Natural killer cell (primary cell): ENCODE results near the gene ALDH3B1. TPM values are rescaled to one million over a fixed set of nuclear protein-coding genes. Genes with fewer than 3 reads are reported as not detected.

ENCODE experiments used
- ATAC-seq, 3 donors: fragments of 150-1000 bp in 2 of 3; fragments of 200-7000 bp in 1 of 3; cut with Tn5 transposase; 1 replicate in 1 of 3; 2 replicates in 2 of 3; pipeline ENCODE4 v1.10.0; 2021; ENCODE audit warnings: mild to moderate bottlenecking in 2 of 3, moderate library complexity in 2 of 3
- DNase-seq, 2 donors: peaks; one replicate each; pipeline versions ENCODE4 v3.0.0 to v3.0.0-alpha.2; 2013 to 2021; ENCODE audit warnings: mixed read lengths in 1 of 2
- H3K27ac ChIP-seq: one replicate; pipeline ENCODE4 v1.5.1; 2013; ENCODE audit warnings: mild to moderate bottlenecking, low read length
- H3K27me3 ChIP-seq: one replicate; pipeline ENCODE4 v1.6.1; 2013; ENCODE audit warnings: low read length; ENCODE audit not compliant: control insufficient read depth, insufficient read depth
- H3K36me3 ChIP-seq: one replicate; pipeline ENCODE4 v1.6.1; 2013; ENCODE audit warnings: low read length; ENCODE audit not compliant: control insufficient read depth, insufficient read depth
- H3K4me1 ChIP-seq: one replicate; pipeline ENCODE4 v1.6.1; 2013; ENCODE audit warnings: low read length; ENCODE audit not compliant: control insufficient read depth, insufficient read depth
- H3K4me3 ChIP-seq: one replicate; pipeline ENCODE4 v1.5.1; 2013; ENCODE audit warnings: low read length
- H3K9me3 ChIP-seq: one replicate; pipeline ENCODE4 v1.6.1; 2013; ENCODE audit warnings: low read length; ENCODE audit not compliant: control insufficient read depth, insufficient read depth
- H3K27ac Mint-ChIP-seq, 2 donors: one replicate each; pipeline ENCODE4 v1.8.0; 2022; ENCODE audit warnings: mild to moderate bottlenecking in 2 of 2, mixed read lengths in 2 of 2, moderate library complexity in 1 of 2
- H3K27me3 Mint-ChIP-seq, 2 donors: one replicate each; pipeline ENCODE4 v1.8.0; 2022; ENCODE audit warnings: low read depth in 2 of 2, mixed read lengths in 2 of 2
- H3K36me3 Mint-ChIP-seq: one replicate; pipeline ENCODE4 v1.8.0; 2022; ENCODE audit warnings: mixed read lengths
- H3K4me1 Mint-ChIP-seq, 2 donors: one replicate each; pipeline ENCODE4 v1.8.0; 2022; ENCODE audit warnings: mixed read lengths in 2 of 2
- H3K4me3 Mint-ChIP-seq: one replicate; pipeline ENCODE4 v1.8.0; 2022; ENCODE audit warnings: mild to moderate bottlenecking, moderate library complexity, mixed read lengths
- H3K9me3 Mint-ChIP-seq, 2 donors: one replicate each; pipeline ENCODE4 v1.8.0; 2022; ENCODE audit warnings: mixed read lengths in 2 of 2
- WGBS: methylation state at CpG from one replicate; pipeline ENCODE4 v1.1.7; 2013; ENCODE audit warnings: missing lambda C conversion rate; ENCODE audit not compliant: insufficient coverage; 5-methylcytosine and 5-hydroxymethylcytosine counted together
- intact Hi-C: fragments of 100-400 bp; cut with micrococcal nuclease; formaldehyde crosslinking; loops from one replicate; pipeline ENCODE4 v1.14.2; 2022
- total RNA-seq, 4 donors: library from RNA; stranded (reverse); fragments of 120-200 nt in 1 of 4; gene quantifications; one replicate each; pipeline versions ENCODE4 v1.2.3 to v1.2.4, GENCODE V29; 2013 to 2022
- TF ChIP-seq, protein P1 (sequence below): fragments of 200-600 bp; IDR thresholded peaks from one replicate; pipeline ENCODE4 v1.8.0; 2022; ENCODE audit warnings: antibody characterized with exemption

ALDH3B1 gene
- total RNA-seq, 3 donors from 2014 or later (not counting 1 experiment from before 2014, with no cell fraction given) = 2.4 to 9.0 (median 4.0) TPM

DNA sequence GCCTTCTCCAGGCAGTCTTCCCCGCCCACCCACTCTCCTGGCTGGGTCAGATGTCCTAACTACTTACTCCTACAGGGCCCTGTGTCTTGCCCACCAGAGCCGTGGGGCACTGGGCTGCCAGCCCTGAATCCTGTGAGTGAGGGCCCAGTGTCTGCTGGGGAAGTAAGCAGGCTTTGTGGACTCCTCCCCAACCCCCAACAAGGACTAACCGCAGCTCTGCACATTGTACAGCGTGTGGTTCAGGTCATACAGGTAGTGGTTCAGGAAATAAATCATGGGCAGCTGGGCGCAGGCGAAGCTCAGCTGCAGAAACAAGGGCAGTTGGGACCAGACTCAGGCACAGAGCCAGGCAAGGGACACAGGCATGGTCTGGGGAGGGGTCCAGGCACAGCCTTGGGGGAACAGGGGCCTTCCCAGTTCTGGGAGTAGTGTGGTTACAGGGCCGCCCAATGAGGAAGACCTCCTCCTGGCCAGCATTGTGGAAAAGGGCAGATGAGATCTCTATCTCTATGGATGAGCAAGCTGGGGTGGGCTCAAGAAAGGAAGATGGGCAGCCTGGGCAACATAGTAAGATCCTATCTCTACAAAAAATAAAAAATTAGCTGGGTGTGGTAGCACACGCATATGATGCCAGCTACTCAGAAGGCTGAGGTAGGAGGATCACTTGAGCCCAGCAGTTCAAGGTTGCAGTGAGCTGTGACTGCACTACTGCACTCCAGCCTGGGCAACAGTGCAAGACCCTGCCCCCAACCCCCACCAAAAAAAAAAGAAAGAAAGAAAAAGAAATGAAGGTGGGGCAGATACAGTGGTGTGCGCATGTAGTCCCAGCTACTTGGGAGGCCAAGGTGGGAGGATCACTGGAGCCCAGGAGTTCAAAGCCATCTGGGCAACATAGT lies 11.7 kb upstream of the ALDH3B1 start:
- TF ChIP-seq, protein P1, sequence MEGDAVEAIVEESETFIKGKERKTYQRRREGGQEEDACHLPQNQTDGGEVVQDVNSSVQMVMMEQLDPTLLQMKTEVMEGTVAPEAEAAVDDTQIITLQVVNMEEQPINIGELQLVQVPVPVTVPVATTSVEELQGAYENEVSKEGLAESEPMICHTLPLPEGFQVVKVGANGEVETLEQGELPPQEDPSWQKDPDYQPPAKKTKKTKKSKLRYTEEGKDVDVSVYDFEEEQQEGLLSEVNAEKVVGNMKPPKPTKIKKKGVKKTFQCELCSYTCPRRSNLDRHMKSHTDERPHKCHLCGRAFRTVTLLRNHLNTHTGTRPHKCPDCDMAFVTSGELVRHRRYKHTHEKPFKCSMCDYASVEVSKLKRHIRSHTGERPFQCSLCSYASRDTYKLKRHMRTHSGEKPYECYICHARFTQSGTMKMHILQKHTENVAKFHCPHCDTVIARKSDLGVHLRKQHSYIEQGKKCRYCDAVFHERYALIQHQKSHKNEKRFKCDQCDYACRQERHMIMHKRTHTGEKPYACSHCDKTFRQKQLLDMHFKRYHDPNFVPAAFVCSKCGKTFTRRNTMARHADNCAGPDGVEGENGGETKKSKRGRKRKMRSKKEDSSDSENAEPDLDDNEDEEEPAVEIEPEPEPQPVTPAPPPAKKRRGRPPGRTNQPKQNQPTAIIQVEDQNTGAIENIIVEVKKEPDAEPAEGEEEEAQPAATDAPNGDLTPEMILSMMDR = no peak
- H3K27ac Mint-ChIP-seq = peak overlapping the region in 1 of 2 donors; percentile 64
- intact Hi-C loops = no loop called here
- DNase-seq (peak in 1 of 2 donors; percentile 37), ATAC-seq (peak in 1 of 3 donors; percentile 31)
- H3K9me3 Mint-ChIP-seq = no peaks in the 10 kb centered on the region
- H3K4me1 ChIP-seq = peaks cover 68% of the 10 kb centered on the region
- no peaks in the 10 kb centered on the region for H3K9me3 ChIP-seq
- H3K27me3 ChIP-seq = no peaks in the 10 kb centered on the region
- peak overlapping the region; percentile 45 for H3K4me3 Mint-ChIP-seq
- H3K36me3 ChIP-seq = peaks cover 10% of the 10 kb centered on the region
- peaks cover 24 to 40% of the 10 kb centered on the region in 2 donors for H3K4me1 Mint-ChIP-seq
- no peak overlapping the region for H3K4me3 ChIP-seq
- 48% methylated on average over 9 of the region's 9 CpGs for WGBS
- no peaks in the 10 kb centered on the region for H3K27me3 Mint-ChIP-seq
- H3K27ac ChIP-seq = peak overlapping the region; percentile 8
- H3K36me3 Mint-ChIP-seq = no peaks in the 10 kb centered on the region

DNA sequence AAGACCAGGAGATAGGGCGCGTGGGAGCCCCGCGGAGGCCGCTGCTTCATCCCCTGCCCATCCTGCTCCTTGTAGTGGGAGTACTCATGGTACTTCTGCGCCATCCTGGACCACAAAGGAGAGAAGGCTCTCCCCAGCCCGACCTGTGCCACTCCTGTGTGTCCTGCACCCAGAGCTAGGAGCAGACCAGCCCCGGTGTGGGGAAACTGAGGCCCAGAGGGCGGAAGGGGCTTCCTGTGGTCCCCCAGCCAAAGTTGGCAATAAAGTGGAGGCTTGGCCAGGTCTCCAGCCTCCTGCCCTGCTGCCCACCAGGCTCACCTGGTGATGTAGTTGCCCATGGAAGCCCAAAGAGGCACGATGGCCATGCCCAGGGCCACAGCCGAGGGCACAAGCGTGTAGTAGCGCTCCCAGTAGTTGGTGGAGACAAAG lies 10.9 kb upstream of the ALDH3B1 start:
- Histone ChIP-seq H3K9me3 (no peaks in the 10 kb centered on the region), H3K4me3 (no peak overlapping the region), H3K27me3 (no peaks in the 10 kb centered on the region), H3K36me3 (peaks cover 10% of the 10 kb centered on the region), H3K4me1 (peaks cover 71% of the 10 kb centered on the region), H3K27ac (peak overlapping the region; percentile 15)
- no peak for DNase-seq
- TF ChIP-seq, protein P1 = no peak
- H3K9me3 Mint-ChIP-seq = no peaks in the 10 kb centered on the region
- peaks cover 19 to 38% of the 10 kb centered on the region in 2 donors for H3K4me1 Mint-ChIP-seq
- 96% methylated on average over 13 of the region's 13 CpGs for WGBS
- H3K27ac Mint-ChIP-seq = no peak overlapping the region
- H3K27me3 Mint-ChIP-seq = no peaks in the 10 kb centered on the region
- H3K36me3 Mint-ChIP-seq = no peaks in the 10 kb centered on the region
- H3K4me3 Mint-ChIP-seq = no peak overlapping the region
- no peak for ATAC-seq
- intact Hi-C loops = no loop called here

DNA sequence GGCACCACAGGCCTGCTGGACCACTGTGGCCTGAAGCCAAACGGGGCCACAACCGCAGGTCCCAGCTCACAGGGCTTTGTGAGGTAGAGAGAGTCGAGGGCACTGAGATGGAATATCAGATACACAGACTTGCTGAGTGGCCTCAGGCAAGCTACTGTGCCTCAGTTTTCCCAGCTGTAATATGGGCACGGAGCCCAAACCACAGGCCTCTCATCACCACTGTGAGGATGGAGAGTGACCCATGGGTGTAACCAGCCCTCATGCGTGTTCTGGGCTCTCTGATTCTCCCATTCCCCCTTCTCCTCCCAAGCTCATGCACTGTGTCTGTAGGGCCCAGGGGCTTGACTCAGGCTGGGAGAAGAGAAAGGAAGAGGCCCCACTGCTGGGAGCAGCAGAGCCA lies 10.4 kb upstream of the ALDH3B1 start:
- ATAC-seq (no peak), DNase-seq (no peak)
- no peaks in the 10 kb centered on the region for H3K36me3 Mint-ChIP-seq
- peaks cover 18 to 40% of the 10 kb centered on the region in 2 donors for H3K4me1 Mint-ChIP-seq
- no peaks in the 10 kb centered on the region for H3K27me3 Mint-ChIP-seq
- Histone ChIP-seq H3K27me3 (no peaks in the 10 kb centered on the region), H3K4me3 (no peak overlapping the region), H3K36me3 (peaks cover 10% of the 10 kb centered on the region), H3K27ac (no peak overlapping the region), H3K9me3 (no peaks in the 10 kb centered on the region), H3K4me1 (peaks cover 76% of the 10 kb centered on the region)
- no peaks in the 10 kb centered on the region for H3K9me3 Mint-ChIP-seq
- TF ChIP-seq, protein P1 = no peak
- no peak overlapping the region for H3K4me3 Mint-ChIP-seq
- H3K27ac Mint-ChIP-seq = no peak overlapping the region
- WGBS = 89% methylated on average over 5 of the region's 5 CpGs
- intact Hi-C loops = loop anchor here (10.0 kb wide), 1 partner anchor 205 kb away; no protein-coding TSS in a partner anchor
